ENCODE results near the gene TXNDC8. TPM values are rescaled to one million over a fixed set of nuclear protein-coding genes. Genes with fewer than 3 reads are reported as not detected.
"Not testable (repeated sequence)": the region's sequence is repeated elsewhere in the genome, so short reads cannot be mapped to it uniquely, and the experiment has no call there.

The TXNDC8 gene
- total RNA-seq, 1 experiment from 2014 or later: not detected

GRCh38 chr9:110316261-110317075 lies 21.2 kb downstream of the TXNDC8 start:
- Histone ChIP-seq H3K9me3 (ENCODE audit: control insufficient read depth in 1 of 2, insufficient read depth in 1 of 2, low read depth in 1 of 2, low read length in 2 of 2) (no peaks in the 10 kb centered on the region), H3K9me2 (ENCODE audit: insufficient read depth) (no peaks in the 10 kb centered on the region), H3K4me1 (ENCODE audit: control insufficient read depth in 1 of 2, insufficient read depth in 2 of 2, low read length in 2 of 2) (no peaks in the 10 kb centered on the region), H3K9ac (ENCODE audit: low read length) (no peak overlapping the region), H3K4me3 (replicated peaks in 1 of 2; ENCODE audit: low read depth in 1 of 2, low read length in 2 of 2) (no peak overlapping the region), H2AFZ (ENCODE audit: low read depth, low read length, poor library complexity, severe bottlenecking) (no peak overlapping the region), H3K4me2 (ENCODE audit: low read length) (no peak overlapping the region), H3K27ac (ENCODE audit: low read depth, low read length) (no peak overlapping the region), H4K20me1 (ENCODE audit: insufficient read depth) (no peaks in the 10 kb centered on the region), H3K79me2 (ENCODE audit: insufficient read depth, low read length) (no peaks in the 10 kb centered on the region), H3K27me3 (ENCODE audit: insufficient read depth, low read length) (no peaks in the 10 kb centered on the region), H3K36me3 (ENCODE audit: control insufficient read depth in 1 of 2, insufficient read depth in 2 of 2, low read length in 2 of 2) (no peaks in the 10 kb centered on the region)
- DNase-seq (ENCODE audit: low read depth, low spot score): no peak
- POLR2A ChIA-PET: no interaction called here
- no TSS peak for BruUV-seq (replicated peaks)
- intact Hi-C loops (cut with micrococcal nuclease): no loop called here
- no peak for ATAC-seq
- no peak for TF ChIP-seq SP1 (IDR thresholded peaks at IDR 0.05; ENCODE audit: low read depth)
- TF ChIP-seq ZFX (IDR thresholded peaks at IDR 0.05): no peak
- RAD21 ChIA-PET (ENCODE audit: low non-redundant PET in 1 of 2, low total read pairs in 2 of 2, uncharacterized antibody in 2 of 2, unreplicated experiment in 2 of 2): no interaction called here
- CTCF ChIA-PET: no interaction called here

- RAD21 ChIA-PET (ENCODE audit: low non-redundant PET in 1 of 2, low total read pairs in 2 of 2, uncharacterized antibody in 2 of 2, unreplicated experiment in 2 of 2); intact Hi-C loops (cut with micrococcal nuclease); H3K79me2 ChIP-seq (ENCODE audit: insufficient read depth, low read length); H3K36me3 ChIP-seq (ENCODE audit: control insufficient read depth in 1 of 2, insufficient read depth in 2 of 2, low read length in 2 of 2); CTCF ChIA-PET; BruUV-seq (replicated peaks); H3K4me2 ChIP-seq (ENCODE audit: low read length); H3K9ac ChIP-seq (ENCODE audit: low read length); H3K27me3 ChIP-seq (ENCODE audit: insufficient read depth, low read length); H4K20me1 ChIP-seq (ENCODE audit: insufficient read depth); POLR2A ChIA-PET; H3K4me1 ChIP-seq (ENCODE audit: control insufficient read depth in 1 of 2, insufficient read depth in 2 of 2, low read length in 2 of 2); H3K9me3 ChIP-seq (ENCODE audit: control insufficient read depth in 1 of 2, insufficient read depth in 1 of 2, low read depth in 1 of 2, low read length in 2 of 2); DNase-seq (ENCODE audit: low read depth, low spot score); H2AFZ ChIP-seq (ENCODE audit: low read depth, low read length, poor library complexity, severe bottlenecking); H3K4me3 ChIP-seq (replicated peaks in 1 of 2; ENCODE audit: low read depth in 1 of 2, low read length in 2 of 2); ATAC-seq; H3K27ac ChIP-seq (ENCODE audit: low read depth, low read length); H3K9me2 ChIP-seq (ENCODE audit: insufficient read depth): not testable (repeated sequence)
Measured at GRCh38 chr9:110311978-110312377, 25.7 kb downstream of the TXNDC8 start.

DNA sequence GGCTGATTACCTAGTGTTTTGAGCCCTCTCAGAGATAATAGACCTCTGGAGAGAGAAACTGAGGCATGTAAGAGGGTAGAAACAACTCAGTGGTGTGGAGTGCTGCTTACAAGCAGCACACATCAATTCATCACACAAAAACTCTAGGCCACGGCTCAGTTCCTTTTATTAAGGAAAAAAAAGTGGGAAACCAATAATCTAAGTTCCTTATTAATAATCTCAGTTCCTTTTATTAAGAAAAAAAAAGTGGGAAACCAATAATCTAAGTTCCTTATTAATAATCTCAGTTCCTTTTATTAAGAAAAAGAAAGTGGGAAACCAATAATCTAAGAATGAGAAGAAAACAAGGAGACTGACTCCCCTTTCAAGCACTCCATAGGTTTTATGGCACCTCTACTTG lies 28.0 kb downstream of the TXNDC8 start:
- ATAC-seq (no peak), DNase-seq (ENCODE audit: low read depth, low spot score) (no peak)
- Histone ChIP-seq H3K4me1 (ENCODE audit: control insufficient read depth in 1 of 2, insufficient read depth in 2 of 2, low read length in 2 of 2) (no peaks in the 10 kb centered on the region), H3K27ac (ENCODE audit: low read depth, low read length) (no peak overlapping the region), H2AFZ (ENCODE audit: low read depth, low read length, poor library complexity, severe bottlenecking) (no peak overlapping the region), H3K9me3 (ENCODE audit: control insufficient read depth in 1 of 2, insufficient read depth in 1 of 2, low read depth in 1 of 2, low read length in 2 of 2) (no peaks in the 10 kb centered on the region), H3K36me3 (ENCODE audit: control insufficient read depth in 1 of 2, insufficient read depth in 2 of 2, low read length in 2 of 2) (no peaks in the 10 kb centered on the region), H3K4me3 (replicated peaks in 1 of 2; ENCODE audit: low read depth in 1 of 2, low read length in 2 of 2) (no peak overlapping the region), H3K79me2 (ENCODE audit: insufficient read depth, low read length) (no peaks in the 10 kb centered on the region), H3K9me2 (ENCODE audit: insufficient read depth) (no peaks in the 10 kb centered on the region), H3K9ac (ENCODE audit: low read length) (no peak overlapping the region), H3K4me2 (ENCODE audit: low read length) (no peak overlapping the region), H4K20me1 (ENCODE audit: insufficient read depth) (no peaks in the 10 kb centered on the region), H3K27me3 (ENCODE audit: insufficient read depth, low read length) (no peaks in the 10 kb centered on the region)
- RAD21 ChIA-PET (ENCODE audit: low non-redundant PET in 1 of 2, low total read pairs in 2 of 2, uncharacterized antibody in 2 of 2, unreplicated experiment in 2 of 2): no interaction called here
- CTCF ChIA-PET: no interaction called here
- POLR2A ChIA-PET: no interaction called here
- no TSS peak for BruUV-seq (replicated peaks)
- intact Hi-C loops (cut with micrococcal nuclease): no loop called here
- TF ChIP-seq JUND (IDR thresholded peaks at IDR 0.05) (no peak), RAD21 (IDR thresholded peaks at IDR 0.05; ENCODE audit: low read depth) (no peak), POLR2AphosphoS5 (IDR thresholded peaks at IDR 0.05; ENCODE audit: low read depth, low read length) (no peak), ZBTB33 (IDR thresholded peaks at IDR 0.05; ENCODE audit: extremely low read depth, insufficient replicate concordance, low read length) (no peak)
- TF ChIP-seq, protein P1, sequence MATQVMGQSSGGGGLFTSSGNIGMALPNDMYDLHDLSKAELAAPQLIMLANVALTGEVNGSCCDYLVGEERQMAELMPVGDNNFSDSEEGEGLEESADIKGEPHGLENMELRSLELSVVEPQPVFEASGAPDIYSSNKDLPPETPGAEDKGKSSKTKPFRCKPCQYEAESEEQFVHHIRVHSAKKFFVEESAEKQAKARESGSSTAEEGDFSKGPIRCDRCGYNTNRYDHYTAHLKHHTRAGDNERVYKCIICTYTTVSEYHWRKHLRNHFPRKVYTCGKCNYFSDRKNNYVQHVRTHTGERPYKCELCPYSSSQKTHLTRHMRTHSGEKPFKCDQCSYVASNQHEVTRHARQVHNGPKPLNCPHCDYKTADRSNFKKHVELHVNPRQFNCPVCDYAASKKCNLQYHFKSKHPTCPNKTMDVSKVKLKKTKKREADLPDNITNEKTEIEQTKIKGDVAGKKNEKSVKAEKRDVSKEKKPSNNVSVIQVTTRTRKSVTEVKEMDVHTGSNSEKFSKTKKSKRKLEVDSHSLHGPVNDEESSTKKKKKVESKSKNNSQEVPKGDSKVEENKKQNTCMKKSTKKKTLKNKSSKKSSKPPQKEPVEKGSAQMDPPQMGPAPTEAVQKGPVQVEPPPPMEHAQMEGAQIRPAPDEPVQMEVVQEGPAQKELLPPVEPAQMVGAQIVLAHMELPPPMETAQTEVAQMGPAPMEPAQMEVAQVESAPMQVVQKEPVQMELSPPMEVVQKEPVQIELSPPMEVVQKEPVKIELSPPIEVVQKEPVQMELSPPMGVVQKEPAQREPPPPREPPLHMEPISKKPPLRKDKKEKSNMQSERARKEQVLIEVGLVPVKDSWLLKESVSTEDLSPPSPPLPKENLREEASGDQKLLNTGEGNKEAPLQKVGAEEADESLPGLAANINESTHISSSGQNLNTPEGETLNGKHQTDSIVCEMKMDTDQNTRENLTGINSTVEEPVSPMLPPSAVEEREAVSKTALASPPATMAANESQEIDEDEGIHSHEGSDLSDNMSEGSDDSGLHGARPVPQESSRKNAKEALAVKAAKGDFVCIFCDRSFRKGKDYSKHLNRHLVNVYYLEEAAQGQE (IDR thresholded peaks at IDR 0.05; ENCODE audit: low read depth): no peak

All from HCT116 (cell line).